ENCODE data around the gene TLE7.
A peak's percentile ranks its signal among the peaks of the same experiment; 100 is the strongest.

TLE7 gene

DNA sequence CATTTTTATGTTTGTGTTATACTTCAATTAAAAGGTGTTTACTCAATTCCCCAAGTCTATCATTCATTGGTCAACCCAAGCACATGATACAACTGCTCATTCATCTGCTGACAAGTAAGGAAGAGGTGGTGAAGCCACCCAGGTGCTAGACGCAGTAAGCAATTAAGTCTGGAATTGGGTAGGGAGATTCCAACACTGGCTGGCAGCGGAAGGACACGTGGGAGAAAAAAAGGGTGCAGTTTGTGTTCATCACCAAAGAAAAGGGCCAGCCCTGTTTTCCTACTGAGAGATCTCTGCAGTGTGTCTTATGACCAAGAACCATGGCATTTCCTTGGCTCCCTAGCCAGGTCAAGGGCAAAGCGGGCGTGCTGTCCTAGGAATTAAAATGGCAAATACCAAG lies 32.0 kb upstream of the TLE7 start:
- no peaks in the 10 kb centered on the region for H3K79me2 ChIP-seq (ENCODE audit: control insufficient read depth, insufficient read depth, low read length, unreplicated experiment)
- H3K27me3 ChIP-seq (ENCODE audit: insufficient read depth, low read length) = no peaks in the 10 kb centered on the region
- peaks cover 35% of the 10 kb centered on the region for H3K36me3 ChIP-seq (ENCODE audit: insufficient read depth, low read length)
- no peak overlapping the region; the same call in 1 of the 2 replicates for H3K4me3 ChIP-seq (ENCODE audit: low read depth, low read length)
- no peak overlapping the region for H2AFZ ChIP-seq (ENCODE audit: low read length, unreplicated experiment)
- H3K4me1 ChIP-seq (ENCODE audit: control insufficient read depth, insufficient read depth, low read length, unreplicated experiment) = peaks cover 41% of the 10 kb centered on the region
- peak overlapping the region; percentile 95 for H3K27ac ChIP-seq (ENCODE audit: low read depth, low read length)

DNA sequence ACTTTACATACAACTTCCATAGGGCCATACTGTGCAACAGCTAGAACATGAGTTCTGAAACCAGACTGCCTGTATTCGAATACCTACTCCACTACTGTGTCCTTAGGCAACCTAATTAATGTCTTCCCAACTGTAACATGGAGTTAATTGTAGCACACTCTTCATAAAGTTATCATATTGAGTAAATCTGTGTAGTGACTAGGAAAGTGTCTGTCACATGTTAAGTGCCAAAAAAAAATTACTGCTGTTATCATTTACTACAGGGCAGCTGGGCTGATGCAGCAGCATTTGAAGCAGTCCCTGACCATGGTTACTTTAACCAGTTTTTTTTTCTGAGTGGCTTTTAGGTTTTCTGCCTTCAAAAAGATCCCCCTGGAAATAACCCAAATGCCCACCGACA lies 31.1 kb upstream of the TLE7 start:
- H3K4me3 ChIP-seq (ENCODE audit: low read depth, low read length) = no peak overlapping the region
- H3K79me2 ChIP-seq (ENCODE audit: control insufficient read depth, insufficient read depth, low read length, unreplicated experiment) = no peaks in the 10 kb centered on the region
- H3K4me1 ChIP-seq (ENCODE audit: control insufficient read depth, insufficient read depth, low read length, unreplicated experiment) = peaks cover 41% of the 10 kb centered on the region
- peak overlapping the region; percentile 95 for H3K27ac ChIP-seq (ENCODE audit: low read depth, low read length)
- no peak overlapping the region for H2AFZ ChIP-seq (ENCODE audit: low read length, unreplicated experiment)
- H3K36me3 ChIP-seq (ENCODE audit: insufficient read depth, low read length) = peaks cover 27% of the 10 kb centered on the region
- H3K27me3 ChIP-seq (ENCODE audit: insufficient read depth, low read length) = no peaks in the 10 kb centered on the region

DNA sequence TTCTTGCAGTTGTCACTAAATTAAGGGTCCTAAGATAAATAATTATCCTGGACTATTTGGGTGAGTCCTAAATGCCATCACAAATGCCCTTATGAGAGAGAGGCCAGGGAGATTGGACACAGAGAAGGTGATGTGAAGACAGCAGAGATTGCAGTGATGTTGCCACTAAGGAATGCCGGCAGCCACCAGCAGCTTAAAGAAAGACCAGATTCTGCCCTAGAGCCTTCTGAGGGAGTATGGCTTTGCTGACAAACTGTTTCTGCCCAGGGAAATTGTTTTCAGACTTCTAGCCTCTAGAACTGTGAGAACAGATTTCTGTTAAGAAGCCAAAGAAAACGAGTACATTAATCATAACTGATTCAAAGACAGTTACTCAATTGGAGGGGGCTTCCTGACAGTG lies 30.2 kb upstream of the TLE7 start:
- H3K4me1 ChIP-seq (ENCODE audit: control insufficient read depth, insufficient read depth, low read length, unreplicated experiment) = peaks cover 41% of the 10 kb centered on the region
- H3K27ac ChIP-seq (ENCODE audit: low read depth, low read length) = peak overlapping the region; percentile 95
- H2AFZ ChIP-seq (ENCODE audit: low read length, unreplicated experiment) = no peak overlapping the region
- peaks cover 19% of the 10 kb centered on the region for H3K36me3 ChIP-seq (ENCODE audit: insufficient read depth, low read length)
- no peaks in the 10 kb centered on the region for H3K27me3 ChIP-seq (ENCODE audit: insufficient read depth, low read length)
- no peak overlapping the region for H3K4me3 ChIP-seq (ENCODE audit: low read depth, low read length)
- no peaks in the 10 kb centered on the region for H3K79me2 ChIP-seq (ENCODE audit: control insufficient read depth, insufficient read depth, low read length, unreplicated experiment)

DNA sequence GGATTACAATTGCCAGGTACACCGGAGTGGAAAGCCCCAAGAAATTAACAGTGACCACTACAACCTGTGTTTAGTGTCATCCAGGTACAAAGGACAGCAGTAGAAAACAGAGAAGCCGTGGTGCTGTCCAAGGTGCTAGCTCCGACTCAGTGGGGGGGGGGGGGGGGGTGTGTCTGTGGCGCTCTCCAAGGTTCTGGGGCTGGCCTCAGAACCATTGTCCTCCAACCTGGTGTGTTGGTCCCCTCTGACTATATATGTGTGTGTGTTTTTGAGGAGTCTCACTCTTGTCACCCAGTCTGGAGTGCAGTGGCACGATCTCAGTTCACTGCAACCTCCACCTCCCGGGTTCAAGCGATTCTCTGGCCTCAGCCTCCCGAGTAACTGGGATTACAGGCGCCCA lies 26.0 kb upstream of the TLE7 start:
- H3K27ac ChIP-seq (ENCODE audit: low read depth, low read length) = no peak overlapping the region
- H3K36me3 ChIP-seq (ENCODE audit: insufficient read depth, low read length) = no peaks in the 10 kb centered on the region
- H3K79me2 ChIP-seq (ENCODE audit: control insufficient read depth, insufficient read depth, low read length, unreplicated experiment) = no peaks in the 10 kb centered on the region
- no peak overlapping the region for H3K4me3 ChIP-seq (ENCODE audit: low read depth, low read length)
- no peaks in the 10 kb centered on the region for H3K27me3 ChIP-seq (ENCODE audit: insufficient read depth, low read length)
- peaks cover 17% of the 10 kb centered on the region for H3K4me1 ChIP-seq (ENCODE audit: control insufficient read depth, insufficient read depth, low read length, unreplicated experiment)
- H2AFZ ChIP-seq (ENCODE audit: low read length, unreplicated experiment) = no peak overlapping the region

DNA sequence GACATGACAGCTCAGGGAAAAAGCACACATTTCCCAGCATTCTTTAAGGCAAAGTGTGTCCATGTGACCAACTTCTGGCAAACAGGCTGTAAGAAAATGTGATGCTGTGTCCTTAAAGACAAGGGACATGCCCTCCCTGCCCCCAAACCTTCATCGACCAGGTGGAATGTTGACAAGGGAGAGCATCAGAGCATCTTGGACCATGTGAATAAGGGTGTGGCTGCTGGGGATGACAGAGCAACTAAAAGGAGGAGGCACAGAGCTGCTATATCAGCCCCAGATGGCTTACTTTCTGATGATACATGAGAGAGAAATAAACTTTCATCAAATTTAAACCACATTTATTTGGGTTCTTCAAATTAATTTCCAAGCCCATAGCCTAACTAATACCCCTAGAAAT lies 22.4 kb upstream of the TLE7 start:
- Histone ChIP-seq H3K4me1 (ENCODE audit: control insufficient read depth, insufficient read depth, low read length, unreplicated experiment) (peaks cover 14% of the 10 kb centered on the region), H3K4me3 (ENCODE audit: low read depth, low read length) (no peak overlapping the region), H3K36me3 (ENCODE audit: insufficient read depth, low read length) (0 out of 2 replicates have a peak, but pooled peaks cover 4% of the 10 kb centered on the region), H2AFZ (ENCODE audit: low read length, unreplicated experiment) (no peak overlapping the region), H3K27ac (ENCODE audit: low read depth, low read length) (no peak overlapping the region), H3K79me2 (ENCODE audit: control insufficient read depth, insufficient read depth, low read length, unreplicated experiment) (peaks cover 26% of the 10 kb centered on the region), H3K27me3 (ENCODE audit: insufficient read depth, low read length) (no peaks in the 10 kb centered on the region)

DNA sequence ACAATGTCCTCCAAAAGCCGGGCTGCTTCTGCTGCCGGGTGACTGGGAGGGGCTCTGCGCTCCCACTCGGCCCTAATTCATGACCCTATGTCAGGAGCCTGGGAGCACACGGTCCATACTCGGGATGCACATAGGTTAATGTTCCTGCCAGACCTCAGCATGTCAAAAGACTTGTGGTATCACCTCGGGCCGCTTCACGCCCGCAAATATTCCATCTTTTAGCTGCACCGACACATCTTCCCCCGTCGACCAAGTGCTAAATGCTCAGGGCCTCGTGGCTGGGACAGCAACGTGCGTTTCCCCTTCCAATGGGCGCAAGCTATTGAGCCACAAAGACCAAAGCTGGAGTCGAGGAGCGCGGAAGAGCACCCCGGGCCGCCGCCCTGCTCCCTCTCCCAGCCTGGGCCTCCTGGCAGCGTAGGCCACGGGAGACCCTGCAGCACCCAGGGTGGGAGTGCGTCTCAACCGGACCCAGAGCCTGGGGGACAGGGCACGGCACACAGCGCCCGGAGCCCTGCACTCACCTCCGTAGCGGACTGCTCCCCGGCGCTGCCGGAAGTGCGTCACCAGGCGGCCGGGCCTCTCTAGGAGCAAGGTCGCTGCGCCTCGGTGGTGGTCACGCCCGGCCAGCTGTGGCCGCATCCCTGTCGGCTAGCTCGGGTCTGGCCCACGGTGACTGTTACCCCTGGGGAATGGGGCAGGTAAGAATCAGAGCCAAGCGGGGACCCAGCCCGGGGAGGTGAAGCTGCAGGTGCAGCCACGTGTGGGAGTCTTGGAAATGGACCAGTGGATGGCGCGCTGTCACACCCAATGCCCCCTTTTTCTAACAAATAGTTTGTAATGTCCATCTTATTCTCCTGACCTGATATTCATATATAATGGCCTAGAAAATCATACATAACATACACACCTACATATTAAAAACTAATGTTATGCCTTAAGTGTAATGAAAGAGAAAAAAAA lies 20.1 kb upstream of the TLE7 start, which contains the start of gene ZNF23:
TSS of gene ZNF23 (minus strand) at position 562 of the 963 bp plus-strand sequence. CDS start 5,451 bp downstream, outside the sequence.
- Histone ChIP-seq H3K79me2 (ENCODE audit: control insufficient read depth, insufficient read depth, low read length, unreplicated experiment) (peaks cover 42% of the 10 kb centered on the region), H3K4me1 (ENCODE audit: control insufficient read depth, insufficient read depth, low read length, unreplicated experiment) (peaks cover 14% of the 10 kb centered on the region), H3K27ac (ENCODE audit: low read depth, low read length) (peak within 1 kb of the TSS; percentile 77), H2AFZ (ENCODE audit: low read length, unreplicated experiment) (peak within 1 kb of the TSS; percentile 73), H3K4me3 (ENCODE audit: low read depth, low read length) (peak within 1 kb of the TSS; percentile 89), H3K27me3 (ENCODE audit: insufficient read depth, low read length) (no peaks in the 10 kb centered on the region), H3K36me3 (ENCODE audit: insufficient read depth, low read length) (peaks cover 8% of the 10 kb centered on the region)

DNA sequence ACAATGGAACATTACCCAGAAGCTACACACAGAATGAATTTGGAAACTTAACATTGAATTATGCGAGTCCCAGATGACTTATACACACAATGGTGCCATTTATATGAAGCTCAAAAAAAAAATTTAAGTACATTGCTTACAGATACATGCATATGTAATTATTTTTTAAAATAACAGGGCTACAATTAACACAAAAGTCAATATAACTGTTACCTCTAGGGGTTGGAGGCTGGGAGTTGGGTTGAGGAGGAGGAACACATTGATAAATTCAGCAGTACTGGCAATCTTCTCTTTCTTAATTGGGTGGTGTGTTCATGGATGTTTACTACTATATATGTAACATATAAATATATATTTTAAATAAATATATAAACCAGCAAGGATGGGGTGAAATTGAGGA lies 19.1 kb upstream of the TLE7 start:
- H3K27ac ChIP-seq (ENCODE audit: low read depth, low read length) = peak overlapping the region; percentile 77
- H3K79me2 ChIP-seq (ENCODE audit: control insufficient read depth, insufficient read depth, low read length, unreplicated experiment) = peaks cover 48% of the 10 kb centered on the region
- H3K27me3 ChIP-seq (ENCODE audit: insufficient read depth, low read length) = no peaks in the 10 kb centered on the region
- H3K36me3 ChIP-seq (ENCODE audit: insufficient read depth, low read length) = peaks cover 17% of the 10 kb centered on the region
- no peak overlapping the region for H2AFZ ChIP-seq (ENCODE audit: low read length, unreplicated experiment)
- H3K4me1 ChIP-seq (ENCODE audit: control insufficient read depth, insufficient read depth, low read length, unreplicated experiment) = peaks cover 14% of the 10 kb centered on the region
- peak overlapping the region; percentile 89 for H3K4me3 ChIP-seq (ENCODE audit: low read depth, low read length)

DNA sequence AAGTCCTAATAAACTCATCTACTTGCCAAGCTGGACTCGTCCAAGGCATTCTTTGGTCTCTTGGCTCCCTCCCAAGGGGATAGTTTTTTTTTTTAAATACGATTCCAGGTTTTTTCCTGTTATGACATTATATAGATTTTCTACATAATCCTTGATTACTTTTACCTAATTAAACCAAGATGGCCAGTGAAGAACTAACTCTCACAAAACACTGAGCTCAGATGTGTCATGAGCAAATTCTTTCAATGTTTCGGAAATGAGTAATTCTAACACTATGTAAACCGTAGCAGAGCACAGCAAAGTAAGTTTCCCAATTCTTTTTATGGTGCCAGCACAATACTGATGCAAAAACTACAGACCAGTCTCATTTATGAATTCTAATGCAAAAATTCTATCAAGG lies 18.4 kb upstream of the TLE7 start:
- H3K4me3 ChIP-seq (ENCODE audit: low read depth, low read length) = peak overlapping the region; percentile 89
- no peaks in the 10 kb centered on the region for H3K27me3 ChIP-seq (ENCODE audit: insufficient read depth, low read length)
- H2AFZ ChIP-seq (ENCODE audit: low read length, unreplicated experiment) = no peak overlapping the region
- peaks cover 48% of the 10 kb centered on the region for H3K79me2 ChIP-seq (ENCODE audit: control insufficient read depth, insufficient read depth, low read length, unreplicated experiment)
- peaks cover 23% of the 10 kb centered on the region for H3K36me3 ChIP-seq (ENCODE audit: insufficient read depth, low read length)
- peak overlapping the region; percentile 77 for H3K27ac ChIP-seq (ENCODE audit: low read depth, low read length)
- peaks cover 14% of the 10 kb centered on the region for H3K4me1 ChIP-seq (ENCODE audit: control insufficient read depth, insufficient read depth, low read length, unreplicated experiment)

DNA sequence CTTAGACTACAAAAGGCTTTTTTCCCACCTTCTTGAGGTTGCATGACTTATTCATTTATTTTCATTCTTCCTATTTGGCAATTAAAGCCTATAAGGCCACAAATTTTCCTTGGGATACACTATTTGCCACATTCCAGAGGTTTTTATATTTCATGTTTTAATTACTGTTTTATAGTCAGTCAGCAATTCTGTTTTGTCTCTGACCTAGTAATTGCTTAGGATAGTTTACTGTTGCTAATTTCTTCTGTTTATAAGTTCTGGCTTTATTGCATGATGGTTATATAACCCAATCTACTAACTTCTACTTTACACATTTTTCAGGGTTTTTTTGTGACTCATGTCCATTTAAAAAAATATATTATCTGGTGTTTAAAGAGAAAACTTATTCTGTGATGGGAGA lies 17.7 kb upstream of the TLE7 start:
- Histone ChIP-seq H3K4me1 (ENCODE audit: control insufficient read depth, insufficient read depth, low read length, unreplicated experiment) (peaks cover 14% of the 10 kb centered on the region), H3K4me3 (ENCODE audit: low read depth, low read length) (peak overlapping the region; percentile 89; the same call in 1 of the 2 replicates), H2AFZ (ENCODE audit: low read length, unreplicated experiment) (no peak overlapping the region), H3K27me3 (ENCODE audit: insufficient read depth, low read length) (no peaks in the 10 kb centered on the region), H3K27ac (ENCODE audit: low read depth, low read length) (peak overlapping the region; percentile 77), H3K79me2 (ENCODE audit: control insufficient read depth, insufficient read depth, low read length, unreplicated experiment) (peaks cover 48% of the 10 kb centered on the region), H3K36me3 (ENCODE audit: insufficient read depth, low read length) (peaks cover 31% of the 10 kb centered on the region)

DNA sequence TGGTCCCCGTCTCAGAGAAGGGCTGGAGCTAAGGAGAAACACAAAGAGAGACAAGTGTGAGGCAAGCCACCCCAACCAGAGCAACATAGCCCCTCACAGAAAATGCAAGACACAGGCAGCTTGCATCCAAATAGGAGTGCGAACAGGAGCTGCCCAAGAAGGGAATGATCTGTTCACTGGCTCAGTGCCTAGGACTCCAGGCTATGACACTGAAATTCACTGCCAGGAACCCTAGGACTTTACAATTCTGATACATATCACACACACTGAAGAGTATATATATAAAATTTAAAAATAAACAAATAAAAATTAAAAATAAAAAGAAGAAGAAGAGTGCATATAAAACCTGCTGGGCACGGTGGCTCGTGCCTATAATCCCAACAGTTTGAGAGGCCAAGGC lies 14.9 kb upstream of the TLE7 start:
- no peak overlapping the region for H2AFZ ChIP-seq (ENCODE audit: low read length, unreplicated experiment)
- H3K27me3 ChIP-seq (ENCODE audit: insufficient read depth, low read length) = no peaks in the 10 kb centered on the region
- peaks cover 9% of the 10 kb centered on the region for H3K4me1 ChIP-seq (ENCODE audit: control insufficient read depth, insufficient read depth, low read length, unreplicated experiment)
- no peak overlapping the region for H3K4me3 ChIP-seq (ENCODE audit: low read depth, low read length)
- peaks cover 46% of the 10 kb centered on the region for H3K79me2 ChIP-seq (ENCODE audit: control insufficient read depth, insufficient read depth, low read length, unreplicated experiment)
- H3K27ac ChIP-seq (ENCODE audit: low read depth, low read length) = no peak overlapping the region
- peaks cover 57% of the 10 kb centered on the region for H3K36me3 ChIP-seq (ENCODE audit: insufficient read depth, low read length)

DNA sequence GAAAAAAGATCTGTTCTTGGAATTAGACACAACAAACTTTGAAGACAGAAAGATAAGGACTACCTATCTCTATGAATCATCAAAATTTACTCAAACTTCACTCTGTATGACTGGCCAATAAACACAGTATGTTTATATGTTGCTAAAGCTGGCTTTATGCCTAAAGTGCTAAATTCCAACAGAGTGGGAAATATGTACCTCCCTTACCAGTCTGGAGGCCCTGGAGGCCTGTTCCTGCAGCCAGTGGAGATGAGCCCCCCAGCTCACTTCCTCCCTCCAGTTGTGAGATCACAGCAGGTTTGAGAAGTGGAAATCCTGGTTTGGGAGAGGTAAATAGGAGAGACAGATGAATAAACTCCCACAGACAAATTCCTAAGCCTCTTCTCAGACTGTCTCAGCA lies 11.2 kb upstream of the TLE7 start:
- H3K36me3 ChIP-seq (ENCODE audit: insufficient read depth, low read length) = peaks cover 90% of the 10 kb centered on the region

More for the DNA sequence above, 11.2 kb upstream of the TLE7 start:
- H3K4me1 ChIP-seq (ENCODE audit: control insufficient read depth, insufficient read depth, low read length, unreplicated experiment) = no peaks in the 10 kb centered on the region
- H3K4me3 ChIP-seq (ENCODE audit: low read depth, low read length) = no peak overlapping the region
- no peaks in the 10 kb centered on the region for H3K27me3 ChIP-seq (ENCODE audit: insufficient read depth, low read length)
- H3K27ac ChIP-seq (ENCODE audit: low read depth, low read length) = no peak overlapping the region
- peaks cover 10% of the 10 kb centered on the region for H3K79me2 ChIP-seq (ENCODE audit: control insufficient read depth, insufficient read depth, low read length, unreplicated experiment)
- H2AFZ ChIP-seq (ENCODE audit: low read length, unreplicated experiment) = no peak overlapping the region

All from ACC112 (cell line).